ENCODE data around the gene AASS. TPM values are rescaled to one million over a fixed set of nuclear protein-coding genes. Genes with fewer than 3 reads are reported as not detected.

Gene AASS
- total and polyA plus RNA-seq, 4 donors = 10.8 to 95.4 (median 24.3) TPM

- no peaks in the 10 kb centered on the region for H3K27me3 ChIP-seq (ENCODE audit: control insufficient read depth in 4 of 4, insufficient read depth in 4 of 4, low read length in 3 of 4)
- no peak overlapping the region for H3K27ac ChIP-seq (ENCODE audit: low read depth in 1 of 2, low read length in 2 of 2)
- no peaks in the 10 kb centered on the region for H3K9me3 ChIP-seq (ENCODE audit: control insufficient read depth in 4 of 4, low read length in 3 of 4)
- WGBS = 73% methylated on average over 3 of the region's 3 CpGs
- H3K4me1 ChIP-seq (ENCODE audit: control insufficient read depth in 4 of 4, insufficient read depth in 4 of 4, low read length in 3 of 4) = no peaks in the 10 kb centered on the region
- no peak for DNase-seq (ENCODE audit: low spot score)
- H3K9ac ChIP-seq (ENCODE audit: low read depth in 1 of 2, low read length in 2 of 2) = no peak overlapping the region
- no peaks in the 10 kb centered on the region for H3K36me3 ChIP-seq (ENCODE audit: control insufficient read depth in 4 of 4, insufficient read depth in 3 of 4, low read depth in 1 of 4, low read length in 3 of 4)
- TF ChIP-seq FOXA1 (IDR thresholded peaks at IDR 0.05) (no peak), HNF4G (IDR thresholded peaks at IDR 0.05) (no peak), EGR1 (IDR thresholded peaks at IDR 0.05; ENCODE audit: low read depth in 2 of 2) (no peak), JUND (IDR thresholded peaks at IDR 0.05) (no peak), HNF4A (conservative IDR thresholded peaks at IDR 0.05) (no peak), GABPA (IDR thresholded peaks at IDR 0.05 in 1 of 2, conservative IDR thresholded peaks at IDR 0.05 in 1 of 2) (no peak), TAF1 (conservative IDR thresholded peaks at IDR 0.05) (no peak), YY1 (IDR thresholded peaks at IDR 0.05) (no peak), FOXA2 (IDR thresholded peaks at IDR 0.05) (no peak), NR2F2 (IDR thresholded peaks at IDR 0.05) (no peak), RXRA (IDR thresholded peaks at IDR 0.05) (no peak), MAX (IDR thresholded peaks at IDR 0.05) (no peak), SP1 (IDR thresholded peaks at IDR 0.05) (no peak), ZBTB33 (IDR thresholded peaks at IDR 0.05) (no peak)
- TF ChIP-seq, protein P1, sequence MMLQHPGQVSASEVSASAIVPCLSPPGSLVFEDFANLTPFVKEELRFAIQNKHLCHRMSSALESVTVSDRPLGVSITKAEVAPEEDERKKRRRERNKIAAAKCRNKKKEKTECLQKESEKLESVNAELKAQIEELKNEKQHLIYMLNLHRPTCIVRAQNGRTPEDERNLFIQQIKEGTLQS (IDR thresholded peaks at IDR 0.05) = no peak
- TF ChIP-seq, protein P2, sequence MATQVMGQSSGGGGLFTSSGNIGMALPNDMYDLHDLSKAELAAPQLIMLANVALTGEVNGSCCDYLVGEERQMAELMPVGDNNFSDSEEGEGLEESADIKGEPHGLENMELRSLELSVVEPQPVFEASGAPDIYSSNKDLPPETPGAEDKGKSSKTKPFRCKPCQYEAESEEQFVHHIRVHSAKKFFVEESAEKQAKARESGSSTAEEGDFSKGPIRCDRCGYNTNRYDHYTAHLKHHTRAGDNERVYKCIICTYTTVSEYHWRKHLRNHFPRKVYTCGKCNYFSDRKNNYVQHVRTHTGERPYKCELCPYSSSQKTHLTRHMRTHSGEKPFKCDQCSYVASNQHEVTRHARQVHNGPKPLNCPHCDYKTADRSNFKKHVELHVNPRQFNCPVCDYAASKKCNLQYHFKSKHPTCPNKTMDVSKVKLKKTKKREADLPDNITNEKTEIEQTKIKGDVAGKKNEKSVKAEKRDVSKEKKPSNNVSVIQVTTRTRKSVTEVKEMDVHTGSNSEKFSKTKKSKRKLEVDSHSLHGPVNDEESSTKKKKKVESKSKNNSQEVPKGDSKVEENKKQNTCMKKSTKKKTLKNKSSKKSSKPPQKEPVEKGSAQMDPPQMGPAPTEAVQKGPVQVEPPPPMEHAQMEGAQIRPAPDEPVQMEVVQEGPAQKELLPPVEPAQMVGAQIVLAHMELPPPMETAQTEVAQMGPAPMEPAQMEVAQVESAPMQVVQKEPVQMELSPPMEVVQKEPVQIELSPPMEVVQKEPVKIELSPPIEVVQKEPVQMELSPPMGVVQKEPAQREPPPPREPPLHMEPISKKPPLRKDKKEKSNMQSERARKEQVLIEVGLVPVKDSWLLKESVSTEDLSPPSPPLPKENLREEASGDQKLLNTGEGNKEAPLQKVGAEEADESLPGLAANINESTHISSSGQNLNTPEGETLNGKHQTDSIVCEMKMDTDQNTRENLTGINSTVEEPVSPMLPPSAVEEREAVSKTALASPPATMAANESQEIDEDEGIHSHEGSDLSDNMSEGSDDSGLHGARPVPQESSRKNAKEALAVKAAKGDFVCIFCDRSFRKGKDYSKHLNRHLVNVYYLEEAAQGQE (IDR thresholded peaks at IDR 0.05) = no peak
- H3K4me3 ChIP-seq (ENCODE audit: low read depth in 1 of 3, low read length in 3 of 3) = no peak overlapping the region
Observed at GRCh38 chr7:122038904-122039303, 105.1 kb downstream of the AASS start.

- H3K9ac ChIP-seq (ENCODE audit: low read depth in 1 of 2, low read length in 2 of 2) = no peak overlapping the region
- DNase-seq (ENCODE audit: low spot score) = no peak
- no peak for TF ChIP-seq TAF1 (conservative IDR thresholded peaks at IDR 0.05)
- no peak for TF ChIP-seq EGR1 (IDR thresholded peaks at IDR 0.05; ENCODE audit: low read depth in 2 of 2)
- H3K36me3 ChIP-seq (ENCODE audit: control insufficient read depth in 4 of 4, insufficient read depth in 3 of 4, low read depth in 1 of 4, low read length in 3 of 4) = no peaks in the 10 kb centered on the region
- H3K27ac ChIP-seq (ENCODE audit: low read depth in 1 of 2, low read length in 2 of 2) = no peak overlapping the region
- no peaks in the 10 kb centered on the region for H3K9me3 ChIP-seq (ENCODE audit: control insufficient read depth in 4 of 4, low read length in 3 of 4)
- H3K4me3 ChIP-seq (ENCODE audit: low read depth in 1 of 3, low read length in 3 of 3) = no peak overlapping the region
- no peaks in the 10 kb centered on the region for H3K4me1 ChIP-seq (ENCODE audit: control insufficient read depth in 4 of 4, insufficient read depth in 4 of 4, low read length in 3 of 4)
- 67% methylated on average over 3 of the region's 3 CpGs for WGBS
- H3K27me3 ChIP-seq (ENCODE audit: control insufficient read depth in 4 of 4, insufficient read depth in 4 of 4, low read length in 3 of 4) = no peaks in the 10 kb centered on the region
Observed at GRCh38 chr7:122038134-122038533, 105.9 kb downstream of the AASS start.

Measured in liver (tissue), 9 donors.